ENCODE results near the gene MT1A.

MT1A gene

DNA sequence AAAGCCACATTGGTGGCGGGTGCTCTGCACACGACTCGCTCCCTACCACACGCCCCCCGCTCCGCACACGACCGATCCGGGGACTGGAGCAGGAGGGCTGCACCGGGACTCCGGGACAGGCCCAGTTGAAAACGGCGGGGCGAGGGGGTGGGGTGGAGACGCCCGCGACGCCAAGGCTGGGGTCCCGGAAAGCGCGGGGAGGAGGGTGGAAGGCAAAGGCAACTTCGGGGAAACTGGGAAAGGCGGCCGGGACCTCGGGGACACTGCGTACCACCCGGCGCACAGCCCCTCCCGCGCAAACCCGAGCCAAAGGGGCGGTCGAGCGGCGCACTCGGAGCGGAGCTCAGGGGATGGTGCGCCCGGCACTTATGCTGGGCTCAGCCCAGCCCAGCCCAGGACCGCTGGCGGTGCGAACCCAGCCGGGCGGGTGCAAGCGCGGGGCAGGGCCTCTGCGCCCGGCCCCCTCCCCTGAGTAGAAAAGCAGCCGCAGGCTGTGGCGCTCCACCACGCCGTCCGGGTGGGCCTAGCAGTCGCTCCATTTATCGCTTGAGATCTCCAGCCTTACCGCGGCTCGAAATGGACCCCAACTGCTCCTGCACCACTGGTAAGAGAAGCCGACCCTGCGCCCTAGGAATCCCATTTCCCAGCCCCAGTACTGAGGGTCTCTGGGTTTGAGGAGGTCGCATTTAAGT lies 6.2 kb upstream of the MT1A start, which contains the start of gene MT1M:
Gene MT1M, plus strand, starts transcription at position 504 of the 692 bp plus-strand sequence. Its CDS starts 73 bp downstream, at position 577.
- DNase-seq: peak; percentile 52

DNA sequence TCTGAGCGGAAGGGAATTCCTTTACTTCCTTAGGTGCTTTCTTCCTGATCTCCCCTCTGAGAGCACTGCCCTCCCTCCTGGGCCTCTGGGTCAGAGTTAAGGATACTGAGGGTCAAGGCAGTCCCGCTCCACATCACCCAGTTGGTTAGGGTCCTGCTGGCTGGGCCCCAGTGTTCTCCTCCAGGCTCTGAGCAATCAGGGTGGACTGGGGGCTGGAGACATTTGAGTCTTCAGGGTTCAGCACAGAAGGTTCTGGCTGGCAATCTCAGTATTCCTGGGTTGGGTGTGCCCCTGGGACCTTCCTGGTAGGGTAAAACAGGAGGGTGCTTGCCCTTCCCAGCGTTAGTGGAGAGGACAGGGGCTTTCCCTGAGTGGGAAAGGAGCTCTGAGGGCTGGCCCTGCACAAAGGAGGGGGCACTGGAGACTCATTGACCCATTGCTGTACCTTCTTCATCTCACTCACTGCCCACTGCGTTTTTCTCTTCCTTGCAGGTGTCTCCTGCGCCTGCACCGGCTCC lies 5.6 kb upstream of the MT1A start:
- no peak for DNase-seq

DNA sequence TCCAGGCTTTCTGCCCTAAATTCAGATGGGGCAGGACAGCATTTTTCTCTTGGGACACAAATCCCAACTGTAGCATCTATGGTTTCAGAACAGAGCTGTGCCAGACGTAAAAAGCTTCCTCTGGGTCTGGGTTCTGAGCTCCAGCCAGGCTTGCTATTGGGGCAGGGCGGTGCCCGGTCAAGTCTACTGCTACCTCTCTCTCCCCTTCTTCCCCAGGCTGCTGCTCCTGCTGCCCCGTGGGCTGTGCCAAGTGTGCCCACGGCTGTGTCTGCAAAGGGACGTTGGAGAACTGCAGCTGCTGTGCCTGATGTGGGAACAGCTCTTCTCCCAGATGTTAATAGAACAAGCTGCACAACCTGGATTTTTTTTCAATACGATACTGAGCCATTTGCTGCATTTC lies 4.9 kb upstream of the MT1A start:
- no peak for DNase-seq

DNA sequence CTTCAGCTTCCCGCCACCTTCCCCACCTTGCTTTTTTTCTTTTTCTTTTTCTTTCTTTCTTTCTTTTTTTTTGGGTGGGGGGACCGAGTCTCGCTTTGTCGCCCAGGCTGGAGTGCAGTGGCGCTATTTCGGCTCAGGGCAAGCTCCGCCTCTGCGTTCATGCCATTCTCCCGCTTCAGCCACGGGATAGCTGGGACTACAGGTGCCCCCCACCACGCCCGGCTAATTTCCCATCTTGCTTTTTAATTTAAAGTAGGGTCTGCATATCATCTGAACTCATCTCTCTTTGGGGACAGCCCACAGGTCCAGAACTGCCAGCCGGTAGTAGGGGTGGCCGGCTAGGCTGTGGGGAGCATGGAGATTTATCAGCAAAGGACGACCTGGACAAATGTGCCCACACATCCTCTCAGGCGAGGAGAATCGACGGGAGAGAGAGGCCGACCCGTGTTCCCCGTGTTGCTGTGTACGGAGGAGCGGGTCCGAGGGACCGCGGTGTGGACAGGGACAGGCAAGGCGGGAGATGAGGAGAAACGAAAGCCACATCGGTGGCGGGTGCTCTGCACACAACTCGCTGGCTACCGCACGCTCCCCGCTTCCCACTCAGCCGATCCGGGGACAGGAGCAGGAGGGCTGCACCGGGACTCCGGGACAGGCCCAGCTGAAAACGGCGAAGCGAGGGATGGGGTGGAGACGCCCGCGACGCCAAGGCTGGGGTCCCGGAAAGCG lies 3.6 kb upstream of the MT1A start:
- no peak for DNase-seq

DNA sequence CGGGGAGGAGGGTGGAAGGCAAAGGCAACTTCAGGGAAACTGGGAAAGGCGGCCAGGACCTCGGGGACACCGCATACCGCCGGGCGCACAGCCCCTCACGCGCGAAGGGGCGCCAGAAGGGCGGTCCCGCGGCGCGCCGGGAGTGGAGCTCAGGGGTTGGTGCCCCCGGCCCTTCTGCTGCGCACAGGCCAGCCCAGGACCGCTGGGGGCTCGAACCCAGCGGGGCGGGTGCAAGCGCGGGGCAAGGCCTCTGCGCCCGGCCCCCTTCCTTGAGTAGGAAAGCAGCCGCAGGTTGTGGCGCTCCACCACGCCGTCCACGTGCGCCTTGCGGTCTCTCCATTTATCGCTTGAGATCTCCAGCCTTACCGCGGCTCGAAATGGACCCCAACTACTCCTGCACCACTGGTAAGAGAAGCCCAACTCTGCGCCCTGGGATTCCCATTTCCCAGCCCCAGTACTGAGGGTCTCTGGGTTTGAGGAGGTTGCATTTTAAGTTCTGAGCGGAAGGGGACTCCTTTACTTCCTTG lies 3.0 kb upstream of the MT1A start:
- no peak for DNase-seq

DNA sequence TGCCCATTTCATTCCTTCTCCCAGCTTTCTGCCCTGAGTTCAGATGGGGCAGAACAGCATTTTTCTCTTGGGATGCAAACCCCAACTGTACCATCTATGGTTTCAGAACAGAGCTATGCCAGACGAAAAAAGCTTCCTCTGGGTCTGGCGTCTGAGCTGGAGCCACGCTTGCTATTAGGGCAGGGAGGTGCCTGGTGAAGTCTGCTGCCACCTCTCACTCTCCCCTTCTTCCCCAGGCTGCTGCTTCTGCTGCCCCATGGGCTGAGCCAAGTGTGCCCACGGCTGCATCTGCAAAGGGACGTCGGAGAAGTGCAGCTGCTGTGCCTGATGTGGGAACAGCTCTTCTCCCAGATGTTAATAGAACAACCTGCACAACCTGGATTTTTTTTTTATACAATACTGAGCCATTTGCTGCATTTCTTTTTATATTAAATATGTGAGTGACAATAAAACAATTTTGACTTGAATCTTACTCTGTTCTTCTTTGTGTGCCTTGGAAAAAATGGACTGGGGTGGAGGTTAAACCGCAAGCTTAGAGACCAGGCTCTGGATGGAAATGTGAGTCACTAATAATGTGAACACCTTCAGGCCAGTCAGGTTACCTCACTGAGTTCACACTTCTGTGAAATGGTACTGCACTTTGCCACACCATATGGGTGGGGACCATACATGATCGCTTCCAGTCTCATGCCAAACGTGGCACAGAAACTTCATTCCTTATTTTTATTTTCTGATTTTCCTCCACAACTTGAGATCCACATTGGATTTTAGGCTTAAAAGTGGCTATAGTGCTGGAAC lies 1.7 kb upstream of the MT1A start:
- no peak for DNase-seq

DNA sequence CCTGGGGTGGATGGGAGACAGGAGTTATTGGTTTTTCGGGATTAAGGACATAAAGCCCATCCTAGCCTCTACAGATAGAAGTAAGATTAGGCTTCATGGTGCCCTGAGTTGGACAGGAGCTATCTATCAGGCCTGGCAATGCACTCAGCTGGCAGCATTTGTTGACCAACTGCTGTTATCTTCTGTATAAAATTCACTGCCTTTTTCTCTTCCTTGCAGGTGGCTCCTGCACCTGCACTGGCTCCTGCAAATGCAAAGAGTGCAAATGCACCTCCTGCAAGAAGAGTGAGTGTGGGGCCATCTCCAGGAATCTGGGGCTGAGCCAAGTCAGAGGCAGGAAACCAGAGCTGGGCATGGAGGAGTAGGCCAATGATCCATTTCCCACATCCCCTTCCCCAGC lies 579 bp downstream of the MT1A start:
- DNase-seq: no peak

DNA sequence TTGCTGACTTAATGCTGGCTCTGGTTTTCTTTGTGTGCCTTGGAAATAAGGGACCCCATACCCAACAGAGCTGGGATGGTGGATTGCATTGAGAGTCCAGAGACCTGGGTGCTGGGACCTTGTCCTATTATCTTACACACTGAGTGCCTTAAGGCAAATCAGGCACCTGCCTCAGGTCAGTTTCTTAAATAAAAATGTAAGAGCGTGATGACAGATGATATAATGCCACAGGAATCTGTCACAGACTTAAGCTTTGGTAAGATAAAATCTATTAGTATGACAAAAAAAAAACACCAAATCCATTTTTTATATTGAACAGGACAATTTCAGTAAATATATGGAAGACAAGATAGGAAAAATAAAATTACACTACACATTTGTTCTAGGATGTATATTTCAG lies 1.6 kb downstream of the MT1A start:
- no peak for DNase-seq

DNA sequence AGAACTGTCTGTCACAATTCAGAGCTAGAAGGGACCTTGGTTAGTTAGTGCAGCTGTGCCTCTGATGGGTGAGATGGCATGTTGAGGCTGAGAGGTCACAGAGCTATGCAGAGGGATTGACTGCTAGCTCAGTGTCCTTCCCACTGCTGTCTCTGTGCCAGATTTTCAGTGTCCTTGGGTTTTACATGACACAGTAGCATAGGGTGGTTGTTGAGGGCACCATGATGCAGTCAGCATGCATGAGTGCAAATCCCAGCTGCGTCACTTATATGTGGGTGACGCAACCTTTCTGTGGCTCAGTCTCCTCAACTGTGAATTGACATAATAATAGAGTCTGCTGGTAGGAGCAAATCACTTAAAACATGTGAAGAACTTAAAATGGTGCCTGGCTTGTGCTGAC lies 2.7 kb downstream of the MT1A start:
- DNase-seq: no peak

DNA sequence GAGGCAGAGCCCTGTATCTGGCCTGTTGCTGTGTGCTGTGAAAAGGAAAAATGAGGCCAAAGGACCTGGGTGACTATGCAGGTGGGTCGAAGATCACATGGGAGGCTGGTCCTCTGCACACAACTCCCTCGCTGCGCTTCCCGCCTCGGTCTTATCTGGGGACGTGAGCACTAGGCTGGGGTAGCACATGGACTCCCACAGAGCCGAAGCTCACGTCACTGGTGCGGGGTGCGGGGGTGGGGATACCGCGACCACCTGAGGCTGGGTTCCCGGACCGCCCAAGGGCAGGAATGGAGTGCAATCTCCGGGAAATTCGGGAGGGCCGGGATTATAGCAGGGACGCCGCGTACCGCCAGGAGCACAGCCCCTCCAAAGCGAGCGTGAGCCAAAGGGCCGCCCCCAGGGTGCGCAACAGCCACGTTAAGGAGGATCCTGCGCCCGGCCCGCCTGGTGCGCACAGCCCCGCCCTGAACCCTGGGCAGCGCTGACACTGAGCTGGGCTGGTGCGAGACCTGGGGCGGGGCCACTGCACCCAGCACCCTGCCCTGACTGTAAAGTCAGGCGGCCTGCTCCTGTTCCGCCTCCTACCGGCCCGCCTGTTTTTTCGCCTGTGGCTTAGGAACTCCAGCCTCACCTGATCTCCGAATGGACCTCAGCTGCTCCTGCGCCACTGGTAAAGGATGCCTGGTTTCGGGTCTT lies 4.8 kb downstream of the MT1A start:
- DNase-seq: peak; percentile 31

DNA sequence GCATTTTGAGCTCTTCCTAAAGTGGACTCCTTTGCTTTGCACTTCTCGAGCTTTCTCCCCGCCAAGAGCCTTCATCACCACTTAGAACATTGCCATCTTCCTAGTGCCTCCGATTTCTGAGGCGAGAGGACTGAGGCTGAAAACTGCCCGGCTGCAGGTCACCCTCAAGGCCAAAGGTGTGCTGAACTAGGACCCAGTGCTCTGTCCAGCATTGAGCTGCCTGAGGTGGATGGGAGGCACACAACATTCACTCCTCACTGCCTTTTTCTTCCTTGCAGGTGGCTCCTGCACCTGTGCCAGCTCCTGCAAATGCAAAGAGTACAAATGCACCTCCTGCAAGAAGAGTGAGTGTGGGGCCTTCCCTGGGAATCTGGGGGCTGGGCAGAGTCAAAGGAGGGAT lies 5.4 kb downstream of the MT1A start:
- DNase-seq: no peak

DNA sequence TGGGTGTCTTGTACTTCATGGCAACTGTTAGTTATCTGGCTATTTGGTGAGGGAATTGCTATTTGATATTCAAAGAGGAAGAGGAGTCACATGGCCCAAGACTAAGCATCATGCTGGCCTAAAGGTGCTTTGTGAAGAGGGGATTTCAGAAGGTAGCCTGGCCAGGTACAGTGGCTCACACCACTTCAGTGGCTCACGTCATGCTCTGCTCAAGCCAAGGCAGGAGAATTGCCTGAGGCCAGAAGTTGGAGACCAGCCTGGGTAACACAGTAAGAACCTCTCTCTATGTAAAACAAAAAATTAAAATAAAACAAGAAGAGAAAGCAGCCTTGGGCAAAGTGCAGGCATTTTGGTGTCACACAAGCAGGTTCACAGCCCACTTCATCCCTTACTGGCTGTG lies 6.8 kb downstream of the MT1A start:
- no peak for DNase-seq

DNA sequence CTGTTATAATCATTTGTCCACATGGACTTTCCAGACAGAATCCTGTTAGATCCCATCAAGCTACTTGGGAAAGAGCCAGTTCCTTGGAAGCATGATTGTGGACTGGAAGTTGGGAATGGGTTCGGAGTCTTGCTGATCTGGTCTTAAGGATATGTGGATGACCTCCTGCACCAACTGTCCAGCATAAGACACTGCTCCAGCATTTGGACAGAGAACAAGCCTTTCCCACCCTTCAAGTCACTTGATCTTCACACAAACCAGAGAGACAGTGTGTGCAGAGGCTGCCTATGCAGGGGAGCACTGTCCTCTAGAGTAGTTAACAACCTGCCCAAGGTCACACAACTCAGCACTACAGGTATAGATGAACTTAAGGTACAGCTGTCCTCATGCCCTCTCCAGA lies 7.4 kb downstream of the MT1A start:
- no peak for DNase-seq

DNA sequence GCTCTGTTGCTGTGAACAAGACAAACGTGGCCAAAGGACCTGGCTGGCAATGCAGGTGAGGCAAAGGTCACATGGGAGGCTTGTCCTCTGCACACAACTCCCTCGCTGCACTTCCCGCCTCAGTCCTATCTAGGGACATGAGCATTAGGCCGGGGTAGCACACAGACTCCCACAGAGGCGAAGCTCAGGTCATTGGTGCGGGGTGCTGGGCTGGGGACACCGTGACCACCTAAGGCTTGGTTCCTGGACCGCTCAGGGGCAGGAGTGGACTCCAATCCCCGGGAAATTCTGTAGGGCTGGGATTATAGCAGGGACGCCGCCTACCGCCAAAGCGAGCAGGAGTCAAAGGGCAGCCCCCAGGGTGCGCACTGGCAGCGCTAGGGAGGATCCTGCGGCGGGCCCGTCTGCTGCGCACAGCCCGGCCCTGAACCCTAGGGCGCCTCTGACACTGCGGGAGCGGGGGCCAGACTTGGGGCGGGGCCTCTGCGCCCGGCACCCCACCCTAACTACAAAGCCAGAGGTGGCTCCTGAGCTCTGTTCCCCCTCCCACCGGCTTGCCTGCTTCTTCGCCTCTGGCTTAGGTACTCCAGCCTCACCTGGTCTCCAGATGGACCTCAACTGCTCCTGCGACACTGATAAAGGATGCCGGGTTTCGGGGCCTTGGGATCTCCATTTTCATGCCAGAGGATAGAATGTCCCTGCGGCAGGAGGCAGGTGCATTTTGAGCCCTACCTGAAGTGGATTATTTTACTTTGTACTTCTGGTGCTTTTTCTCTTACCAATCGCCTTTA lies 9.4 kb downstream of the MT1A start:
- no peak for DNase-seq

DNA sequence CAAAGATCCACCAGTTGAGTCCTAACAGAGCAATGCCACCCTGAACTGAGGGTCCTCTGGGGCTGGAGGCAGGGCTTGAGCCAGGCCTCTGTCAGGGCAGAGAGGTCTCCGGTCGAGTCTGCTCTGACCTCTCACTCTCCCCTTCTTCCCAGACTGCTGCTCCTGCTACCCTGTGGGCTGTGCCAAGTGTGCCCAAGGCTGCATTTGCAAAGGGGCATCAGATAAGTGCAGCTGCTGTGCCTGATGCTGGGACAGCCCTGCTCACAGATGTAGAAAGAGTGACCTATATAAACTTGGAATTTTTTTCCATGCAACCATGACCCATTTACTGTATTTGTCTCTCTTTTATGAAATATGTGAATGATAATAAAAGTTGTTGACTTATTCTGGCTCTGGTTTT lies 10.8 kb downstream of the MT1A start:
- DNase-seq: no peak

DNA sequence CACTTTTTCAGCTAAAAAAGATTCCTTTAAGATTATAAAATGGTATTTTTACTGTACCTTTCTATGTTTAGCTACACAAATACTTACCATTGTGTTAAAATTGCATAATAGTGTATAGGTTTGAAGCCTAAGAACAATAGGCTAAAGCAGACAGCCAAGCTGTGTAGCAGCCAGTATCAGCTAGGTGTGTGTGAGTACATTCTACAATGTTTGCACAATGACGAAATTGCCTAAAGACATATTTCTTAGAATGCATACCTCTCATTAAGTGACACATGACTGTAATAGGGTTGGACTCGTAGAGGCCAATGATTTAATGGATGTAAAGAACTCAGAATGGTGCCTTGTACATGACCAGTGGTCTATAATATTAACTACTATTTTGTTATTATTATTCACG lies 11.4 kb downstream of the MT1A start:
- DNase-seq: no peak

DNA sequence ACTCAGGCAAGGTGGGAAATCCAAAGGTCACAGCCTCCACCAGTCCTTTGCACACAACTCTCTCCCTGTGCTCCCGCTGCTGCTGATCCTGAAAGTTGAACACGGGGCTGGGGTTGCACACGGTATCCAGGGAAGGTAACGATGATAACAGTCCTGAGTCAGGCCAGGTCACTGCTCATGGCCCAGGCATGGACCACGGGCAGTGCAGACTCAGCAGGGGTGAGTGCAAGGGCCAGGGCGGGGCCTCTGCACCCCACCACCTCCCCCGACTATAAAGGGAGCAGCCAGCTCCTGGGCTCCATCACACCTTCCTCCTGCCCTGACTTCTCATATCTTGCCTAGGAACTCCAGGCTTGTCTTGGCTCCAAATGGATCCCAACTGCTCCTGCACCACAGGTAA lies 13.1 kb downstream of the MT1A start, which contains the start of gene MT1B:
Gene MT1B, plus strand, starts transcription at position 301 of the 400 bp plus-strand sequence. Its CDS starts 68 bp downstream, at position 369.
- no peak for DNase-seq

DNA sequence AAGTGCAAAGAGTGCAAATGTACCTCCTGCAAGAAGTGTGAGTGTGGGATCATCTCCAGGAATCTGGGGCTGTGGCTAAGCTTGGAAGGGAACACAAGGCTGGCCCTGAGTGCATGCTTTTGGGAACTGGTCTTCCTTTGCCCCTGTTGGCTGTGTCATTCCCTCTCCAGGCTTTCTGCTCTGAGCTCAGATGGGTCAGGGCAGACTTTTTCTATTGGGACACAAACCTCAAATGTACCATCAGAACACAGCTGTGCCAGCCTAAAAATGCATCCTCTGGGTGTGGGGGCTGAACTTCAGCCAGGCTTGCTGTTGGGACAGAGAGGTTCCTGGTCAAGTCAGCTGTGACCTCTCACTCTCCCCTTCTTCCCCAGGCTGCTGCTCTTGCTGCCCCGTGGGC lies 14.1 kb downstream of the MT1A start:
- no peak for DNase-seq

DNA sequence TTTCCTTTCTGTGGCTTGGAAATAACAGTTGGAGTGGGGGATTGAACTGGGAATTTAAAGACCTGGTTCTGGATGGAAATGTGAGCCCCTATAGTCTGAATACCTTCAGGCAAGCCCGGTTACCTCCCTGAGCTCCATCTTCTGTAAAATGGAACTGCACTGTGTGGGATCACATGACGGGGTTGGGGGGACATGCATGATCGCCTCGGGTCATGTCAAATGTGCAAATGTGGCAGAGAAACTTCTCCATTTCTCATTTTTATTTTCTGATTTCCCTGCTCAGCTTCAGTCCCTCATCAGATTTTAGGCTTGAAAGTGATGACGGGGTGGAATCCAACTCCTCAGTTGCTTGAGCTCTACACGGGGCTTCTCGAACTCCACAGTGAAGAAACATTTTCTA lies 14.8 kb downstream of the MT1A start:
- DNase-seq: no peak

DNA sequence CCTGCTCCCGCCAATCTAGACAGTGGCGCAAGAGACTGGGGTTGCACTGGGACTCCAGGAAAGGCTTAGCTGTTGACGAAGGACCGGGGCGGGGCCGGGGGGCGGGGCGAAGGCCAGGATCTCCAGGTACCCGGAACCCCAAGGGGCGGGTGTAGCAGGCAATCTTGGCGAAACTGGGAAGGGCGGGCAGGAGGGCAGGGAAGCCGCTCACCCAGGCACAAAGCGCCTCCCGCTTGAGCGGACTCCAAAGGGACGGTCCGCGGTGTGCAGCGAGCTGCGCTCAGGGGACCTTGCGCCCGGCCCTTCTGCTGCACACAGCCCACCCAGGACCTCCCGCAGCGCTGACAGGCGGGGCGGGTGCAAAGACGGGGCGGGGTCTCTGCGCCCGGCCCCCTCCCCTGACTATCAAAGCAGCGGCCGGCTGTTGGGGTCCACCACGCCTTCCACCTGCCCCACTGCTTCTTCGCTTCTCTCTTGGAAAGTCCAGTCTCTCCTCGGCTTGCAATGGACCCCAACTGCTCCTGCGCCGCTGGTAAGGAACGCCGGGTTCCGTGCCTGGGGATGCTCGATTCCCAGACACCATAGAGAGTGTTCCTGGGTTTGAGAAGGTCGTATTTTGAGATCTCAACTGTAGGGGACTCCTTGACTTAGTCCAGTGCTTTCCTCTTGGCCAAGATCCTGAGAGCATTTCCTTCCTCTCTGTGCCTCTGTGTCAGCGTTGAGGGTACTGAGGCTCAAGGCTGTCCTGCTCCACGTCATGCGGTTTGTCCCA lies 19.3 kb downstream of the MT1A start, which contains the start of gene MT1F:
Gene MT1F, plus strand, starts transcription at position 405 of the 772 bp plus-strand sequence. Its CDS starts 100 bp downstream, at position 505.
- peak; percentile 49 for DNase-seq

Measured in femur (tissue), 1 donor.